Spleen (tissue), 13 donors: ENCODE results near the gene BBOX1. TPM values are rescaled to one million over a fixed set of nuclear protein-coding genes. Genes with fewer than 3 reads are reported as not detected.

Source experiments
- DNase-seq: peaks from one replicate; pipeline ENCODE4 v3.0.0-alpha.2; 2020
- H3K27ac ChIP-seq, 8 donors: fragments of 200-600 bp; sonication (generic) in 7 of 8; 1 replicate in 4 of 8; 2 replicates in 4 of 8; pipeline versions ENCODE4 v1.5.0 to v1.8.0; 2016 to 2021; ENCODE audit warnings: inconsistent platforms in 4 of 8, mild to moderate bottlenecking in 4 of 8, moderate library complexity in 1 of 8
- H3K27me3 ChIP-seq, 7 donors: fragments of 200-600 bp; sonication (generic) in 6 of 7; replicated peaks in 1 of 7; 1 replicate in 4 of 7; 2 replicates in 3 of 7; pipeline versions ENCODE4 v1.5.0 to v1.8.0; 2016 to 2021; ENCODE audit warnings: inconsistent platforms in 3 of 7, mild to moderate bottlenecking in 1 of 7
- H3K36me3 ChIP-seq, 6 donors: fragments of 200-600 bp; sonication (generic) in 5 of 6; 1 replicate in 4 of 6; 2 replicates in 2 of 6; pipeline versions ENCODE4 v1.5.0 to v1.8.0; 2016 to 2021; ENCODE audit warnings: inconsistent platforms in 2 of 6
- H3K4me1 ChIP-seq, 6 donors: fragments of 200-600 bp; sonication (generic) in 5 of 6; 1 replicate in 3 of 6; 2 replicates in 3 of 6; pipeline versions ENCODE4 v1.5.0 to v1.8.0; 2016 to 2021; ENCODE audit warnings: inconsistent platforms in 3 of 6
- H3K4me3 ChIP-seq, 8 donors: fragments of 200-600 bp; sonication (generic) in 7 of 8; 1 replicate in 4 of 8; 2 replicates in 4 of 8; pipeline versions ENCODE4 v1.5.0 to v1.8.0; 2016 to 2021; ENCODE audit warnings: inconsistent platforms in 4 of 8, mild to moderate bottlenecking in 4 of 8, moderate library complexity in 2 of 8
- H3K9me3 ChIP-seq, 8 donors: fragments of 200-600 bp; sonication (generic) in 7 of 8; 1 replicate in 4 of 8; 2 replicates in 4 of 8; pipeline versions ENCODE4 v1.5.0 to v1.8.0; 2016 to 2021; ENCODE audit warnings: inconsistent platforms in 4 of 8
- POLR2A ChIP-seq, 3 donors: fragments of 450-650 bp; IDR thresholded peaks; one replicate each; pipeline ENCODE4 v1.5.1; 2017; ENCODE audit warnings: antibody characterized with exemption in 3 of 3, mild to moderate bottlenecking in 1 of 3
- POLR2AphosphoS5 ChIP-seq, 3 donors: sonication (generic); formaldehyde crosslinking; IDR thresholded peaks; one replicate each; pipeline ENCODE4 v1.5.1; 2017; ENCODE audit warnings: antibody characterized with exemption in 3 of 3
- WGBS, 5 donors: extraction: QIAGEN DNeasy Blood & Tissue Kit in 3 of 5; methylation state at CpG; one replicate each; pipeline versions ENCODE4 v1.1.5 to v1.1.7; 2013 to 2018; 5-methylcytosine and 5-hydroxymethylcytosine counted together
- intact Hi-C: fragments of 100-400 bp; cut with DNase I; formaldehyde crosslinking; loops from one replicate; pipeline ENCODE4 v1.15.0; 2023; ENCODE audit warnings: low total_unique reads
- long read RNA-seq, 2 donors: transcript quantifications; one replicate each; lab custom pipeline, GENCODE V29; 2026
- polyA plus RNA-seq, 3 donors: library from polyadenylated mRNA; stranded (reverse); fragments of 200-250 nt; gene quantifications; one replicate each; pipeline ENCODE4 v1.2.1, GENCODE V29; 2013
- total RNA-seq, 7 donors: library from RNA; depleted of rRNA in 3 of 7; stranded (reverse); fragments of >200 nt in 3 of 7; fragmentation: NEBNext Ultra II Directional in 4 of 7; extraction: Animal tissue kit (Norgen Biotek cat#: 25700) in 4 of 7; gene quantifications; one replicate each; pipeline versions ENCODE4 v1.1.0 to v1.2.1, GENCODE V29; 2016 to 2021
- TF ChIP-seq, protein P1 (sequence below), 11 experiments: fragments of 200-600 bp in 7 of 11; fragments of 450-650 bp in 4 of 11; sonication (generic) in 4 of 11; IDR thresholded peaks in 8 of 11; conservative IDR thresholded peaks in 3 of 11; 1 replicate in 7 of 11; 2 replicates in 4 of 11; pipeline versions ENCODE4 v1.4.0 to v1.8.0; 2016 to 2021; ENCODE audit warnings: antibody characterized with exemption in 11 of 11, inconsistent platforms in 4 of 11, mild to moderate bottlenecking in 1 of 11
- donor health status: healthy with polysubstance abuse.
- donor health status: DM: no; HTN: no; CAD: no; lungs with moderate emphysema.
- donor health status: DM: no; HTN: no; CAD: no.
- donor health status: Bipolar disorder and iron deficiency.
- donor health status: healthy.
- donor health status: DM: no; HTN: no; CAD: no.
- donor health status: DM: yes; HTN: yes; CAD: no.

Gene BBOX1
- total RNA-seq, result not detected
- polyA plus RNA-seq, result not detected
- long read RNA-seq, donor 1, result 0 reads
- long read RNA-seq, donor 2, result 0 reads

- WGBS, 5 donors, result 59 to 70% (median 68%) methylated on average over 4 of the region's 4 CpGs
- no peaks in the 10 kb centered on the region for H3K27me3 ChIP-seq
- no peaks in the 10 kb centered on the region for H3K4me1 ChIP-seq
- intact Hi-C loops, result no loop called here
- TF ChIP-seq, protein P1, sequence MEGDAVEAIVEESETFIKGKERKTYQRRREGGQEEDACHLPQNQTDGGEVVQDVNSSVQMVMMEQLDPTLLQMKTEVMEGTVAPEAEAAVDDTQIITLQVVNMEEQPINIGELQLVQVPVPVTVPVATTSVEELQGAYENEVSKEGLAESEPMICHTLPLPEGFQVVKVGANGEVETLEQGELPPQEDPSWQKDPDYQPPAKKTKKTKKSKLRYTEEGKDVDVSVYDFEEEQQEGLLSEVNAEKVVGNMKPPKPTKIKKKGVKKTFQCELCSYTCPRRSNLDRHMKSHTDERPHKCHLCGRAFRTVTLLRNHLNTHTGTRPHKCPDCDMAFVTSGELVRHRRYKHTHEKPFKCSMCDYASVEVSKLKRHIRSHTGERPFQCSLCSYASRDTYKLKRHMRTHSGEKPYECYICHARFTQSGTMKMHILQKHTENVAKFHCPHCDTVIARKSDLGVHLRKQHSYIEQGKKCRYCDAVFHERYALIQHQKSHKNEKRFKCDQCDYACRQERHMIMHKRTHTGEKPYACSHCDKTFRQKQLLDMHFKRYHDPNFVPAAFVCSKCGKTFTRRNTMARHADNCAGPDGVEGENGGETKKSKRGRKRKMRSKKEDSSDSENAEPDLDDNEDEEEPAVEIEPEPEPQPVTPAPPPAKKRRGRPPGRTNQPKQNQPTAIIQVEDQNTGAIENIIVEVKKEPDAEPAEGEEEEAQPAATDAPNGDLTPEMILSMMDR (IDR thresholded peaks at IDR 0.05 in 8 of 11, conservative IDR thresholded peaks at IDR 0.05 in 3 of 11), result no peak
- no peak for TF ChIP-seq POLR2A (IDR thresholded peaks at IDR 0.05)
- TF ChIP-seq POLR2AphosphoS5 (IDR thresholded peaks at IDR 0.05), result no peak
- no peak for DNase-seq
- H3K9me3 ChIP-seq, result peaks cover 0 to 65% (median 47%) of the 10 kb centered on the region in 8 donors
- H3K27ac ChIP-seq, result no peak within 1 kb of the TSS
- H3K4me3 ChIP-seq, result no peak within 1 kb of the TSS
- no peaks in the 10 kb centered on the region for H3K36me3 ChIP-seq
Observed at GRCh38 chr11:27040302-27041115, at the start of gene BBOX1. BBOX1 (plus strand) TSS chr11:27040815; CDS start chr11:27055431, 14,616 bp downstream.

DNA sequence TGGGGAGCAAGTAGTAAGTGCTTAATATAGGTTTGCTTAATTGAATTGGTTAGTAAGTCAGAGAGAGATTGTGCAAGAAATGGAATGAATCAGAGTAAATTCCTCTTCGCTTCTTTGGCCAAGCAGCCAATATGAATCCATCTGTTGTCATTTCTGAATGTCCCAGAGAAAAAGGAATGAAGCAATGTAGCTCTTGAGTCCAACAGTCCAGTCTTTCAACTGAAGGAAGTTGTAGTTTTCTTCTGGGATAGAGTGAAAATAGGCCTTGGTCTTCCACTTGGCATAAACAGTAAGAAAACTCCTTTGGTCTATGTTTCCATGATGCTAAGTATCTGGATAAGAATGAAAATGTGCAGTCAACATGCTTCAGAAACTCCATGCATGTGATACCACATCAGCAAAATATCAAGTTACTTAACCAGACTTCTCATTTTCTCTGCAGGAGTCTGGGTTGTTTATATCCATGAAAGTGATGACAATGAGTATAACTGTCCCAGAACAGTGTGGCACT, 48.5 kb upstream of the BBOX1 start:
- DNase-seq, result no peak
- Histone ChIP-seq H3K27me3 (peaks cover 0 to 10% (median 0%) of the 10 kb centered on the region in 7 donors), H3K9me3 (no peaks in the 10 kb centered on the region), H3K4me3 (no peak overlapping the region), H3K36me3 (no peaks in the 10 kb centered on the region), H3K27ac (peak overlapping the region in 5 of 8 donors; percentile 8 to 73 (median 47)), H3K4me1 (no peaks in the 10 kb centered on the region)
- 62 to 80% (median 76%) methylated on average over 1 of the region's 1 CpG for WGBS, 5 donors
- TF ChIP-seq POLR2A (IDR thresholded peaks at IDR 0.05), result no peak
- TF ChIP-seq POLR2AphosphoS5 (IDR thresholded peaks at IDR 0.05), result no peak
- TF ChIP-seq, protein P1 (IDR thresholded peaks at IDR 0.05 in 8 of 11, conservative IDR thresholded peaks at IDR 0.05 in 3 of 11), result no peak
- intact Hi-C loops, result no loop called here

DNA sequence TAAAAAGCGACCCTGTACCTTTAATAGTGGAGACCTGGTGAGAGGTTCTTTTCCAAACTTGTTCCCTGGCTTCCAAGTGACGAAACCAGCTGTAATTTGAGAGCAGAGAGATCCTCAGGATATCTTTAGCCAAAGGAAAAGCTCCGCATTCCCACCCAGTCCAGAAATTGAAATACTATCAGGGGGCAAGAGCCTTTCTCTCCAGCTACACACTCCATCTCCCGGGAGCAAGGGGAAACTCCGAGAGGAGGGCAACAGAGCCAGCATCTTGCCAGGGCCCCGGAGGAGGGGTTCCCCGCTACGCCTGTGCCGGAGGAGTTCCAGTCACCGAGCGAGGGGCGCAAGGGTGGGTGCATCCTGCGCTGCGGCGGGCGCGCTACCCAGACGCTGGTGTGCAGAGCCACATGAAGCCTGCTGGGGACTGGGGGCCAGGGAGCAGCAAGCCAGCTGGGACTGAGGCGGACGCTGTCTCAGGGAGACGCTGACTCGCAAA, 46.6 kb upstream of the BBOX1 start, which contains the start of gene FIBIN:
Gene FIBIN (plus strand): TSS at position 148 of the 493 bp plus-strand sequence. CDS start 415 bp downstream, outside the sequence.
- 6 to 21% (median 20%) methylated on average over 10 to 22 of the region's 22 CpGs for WGBS, 5 donors
- Histone ChIP-seq H3K4me1 (no peaks in the 10 kb centered on the region), H3K9me3 (no peaks in the 10 kb centered on the region), H3K27ac (peak within 1 kb of the TSS in 7 of 8 donors; percentile 42 to 73 (median 64)), H3K4me3 (peak within 1 kb of the TSS; percentile 10 to 61 (median 22)), H3K27me3 (peaks cover 0 to 10% (median 0%) of the 10 kb centered on the region in 7 donors), H3K36me3 (no peaks in the 10 kb centered on the region)
- TF ChIP-seq POLR2A (IDR thresholded peaks at IDR 0.05) (no peak), POLR2AphosphoS5 (IDR thresholded peaks at IDR 0.05) (peak in 2 of 3 donors; percentile 56 to 62)
- peak; percentile 72 for DNase-seq
- intact Hi-C loops, result no loop called here

- Histone ChIP-seq H3K36me3 (no peaks in the 10 kb centered on the region), H3K4me3 (peak overlapping the region; percentile 10 to 61 (median 22)), H3K27ac (peak overlapping the region in 6 of 8 donors; percentile 53 to 73 (median 64)), H3K4me1 (no peaks in the 10 kb centered on the region), H3K27me3 (peaks cover 0 to 10% (median 0%) of the 10 kb centered on the region in 7 donors), H3K9me3 (no peaks in the 10 kb centered on the region)
- intact Hi-C loops, result no loop called here
- TF ChIP-seq POLR2AphosphoS5 (IDR thresholded peaks at IDR 0.05) (no peak), POLR2A (IDR thresholded peaks at IDR 0.05) (no peak)
- TF ChIP-seq, protein P1 (IDR thresholded peaks at IDR 0.05 in 8 of 11, conservative IDR thresholded peaks at IDR 0.05 in 3 of 11), result no peak
- WGBS, 5 donors, result 65 to 73% (median 67%) methylated on average over 16 to 19 of the region's 19 CpGs
- DNase-seq, result peak; percentile 50
Observed at GRCh38 chr11:26994631-26995095, 46.0 kb upstream of the BBOX1 start.
